GM15510 (cell line): ENCODE results near the gene PRELP.

Source experiments
- POLR2A ChIP-seq: IDR thresholded peaks from 3 replicates; pipeline ENCODE4 v1.6.1; 2011; ENCODE audit warnings: borderline replicate concordance; ENCODE audit not compliant: insufficient read length; ENCODE audit errors: extremely low read depth

The PRELP gene

DNA sequence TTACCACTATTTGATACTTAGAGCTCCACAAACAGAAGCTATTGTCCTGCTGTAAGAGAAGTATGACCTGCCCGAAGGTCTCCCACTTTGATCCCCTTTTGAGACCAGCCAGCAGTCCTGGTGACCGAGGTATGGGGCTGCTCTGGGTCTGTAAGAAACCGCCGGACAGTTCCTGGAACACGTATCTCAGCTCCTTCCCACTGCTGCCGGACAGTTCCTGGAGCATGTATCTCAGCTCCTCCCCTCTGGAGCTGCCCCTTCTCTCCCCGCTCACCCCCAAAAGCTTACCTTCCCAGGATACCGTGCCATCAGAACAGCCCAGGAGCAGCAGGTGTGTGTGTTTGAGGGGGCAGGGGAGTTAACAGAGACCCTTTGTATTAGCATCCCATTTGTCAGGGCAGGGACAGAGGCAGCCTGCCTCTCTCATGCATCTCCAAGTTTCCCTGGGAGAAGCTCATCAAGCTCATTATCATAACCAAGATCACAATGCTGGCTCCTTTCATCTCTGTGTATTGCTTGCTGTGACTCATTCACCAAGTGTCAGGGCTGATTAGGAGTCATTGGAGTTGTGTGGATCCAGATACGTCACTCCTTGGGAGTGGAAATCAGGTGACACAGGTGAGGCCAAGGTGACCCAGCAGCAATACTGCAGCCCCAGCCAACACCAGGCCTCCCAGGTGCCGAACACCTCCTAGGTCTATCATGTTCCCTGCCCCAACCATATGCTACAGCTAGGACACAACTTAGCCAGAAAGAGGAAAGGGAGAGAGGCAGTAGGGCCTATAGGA, 43.6 kb downstream of the PRELP start:
- no peak for TF ChIP-seq POLR2A

DNA sequence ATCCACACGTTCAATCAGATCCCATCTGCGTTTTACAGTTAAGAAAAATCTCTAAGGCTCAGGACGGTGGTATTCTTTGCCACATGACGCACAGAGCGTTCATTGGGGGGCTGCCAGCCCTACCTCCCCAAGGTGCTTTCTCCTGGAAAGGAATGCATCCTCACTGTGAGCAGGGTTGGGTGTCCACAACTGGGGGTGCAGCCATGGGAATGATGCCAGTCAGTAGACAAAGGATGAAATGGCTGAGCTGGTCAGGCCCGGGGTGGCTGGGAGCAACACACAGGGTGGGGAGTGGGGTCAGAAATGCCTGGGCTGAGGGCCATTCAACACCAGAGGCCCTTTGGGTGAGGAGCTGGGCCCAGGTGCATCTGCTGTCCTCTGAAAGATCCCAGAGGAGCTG, 44.3 kb downstream of the PRELP start:
- no peak for TF ChIP-seq POLR2A

DNA sequence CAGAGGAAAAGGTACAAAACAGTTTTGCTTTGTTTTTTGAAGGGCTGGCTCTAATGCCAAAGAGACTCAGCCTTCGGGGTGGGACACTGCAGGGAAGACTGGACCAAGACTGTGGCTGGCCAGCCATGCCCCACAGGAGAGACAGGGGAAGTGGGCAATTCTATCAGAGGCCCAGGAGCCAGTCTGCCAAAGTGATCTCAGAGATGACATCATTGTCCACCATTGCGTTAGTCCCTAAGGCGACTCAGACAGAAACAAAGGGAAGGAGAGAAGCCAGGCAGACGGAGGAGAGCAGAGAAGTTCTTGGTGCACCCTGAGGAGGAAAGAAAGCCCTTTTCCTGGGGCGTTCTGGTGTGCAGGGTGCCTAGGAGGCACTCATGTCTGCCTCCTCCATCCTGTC, 44.7 kb downstream of the PRELP start:
- no peak for TF ChIP-seq POLR2A

DNA sequence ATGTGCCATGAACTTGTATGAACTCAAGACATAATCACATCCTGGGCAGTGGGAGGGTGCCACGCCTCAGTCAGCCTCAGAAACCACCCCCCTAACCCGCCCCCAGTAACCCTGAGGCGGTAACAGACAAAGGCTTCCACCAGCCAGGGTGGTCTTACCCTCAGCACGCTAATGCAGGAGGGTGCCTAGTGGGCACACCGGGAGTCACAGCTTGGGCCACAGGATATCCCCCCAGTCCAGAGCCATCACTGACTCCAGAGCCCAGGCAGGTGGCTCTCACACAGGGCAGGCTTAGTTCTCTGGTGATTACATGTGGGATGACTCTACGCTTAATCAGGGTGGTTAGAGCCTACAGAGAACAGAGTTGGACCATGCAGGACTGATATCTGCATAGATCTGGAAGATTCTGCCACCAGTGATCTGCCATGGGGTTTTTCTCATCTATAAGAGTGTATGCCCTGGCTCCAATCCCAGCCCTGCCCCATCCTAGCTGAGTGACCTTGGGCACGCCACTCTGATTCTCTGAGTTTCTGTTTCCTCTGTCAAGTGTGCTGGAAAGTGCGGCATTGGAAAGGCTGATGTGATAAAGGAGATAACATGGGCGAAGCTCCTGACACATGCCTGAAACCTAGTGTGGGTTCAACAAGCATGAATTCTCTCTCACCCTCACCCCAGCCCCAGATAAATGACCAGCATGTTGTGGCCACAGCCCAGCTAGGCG, 45.6 kb downstream of the PRELP start:
- TF ChIP-seq POLR2A, result no peak

DNA sequence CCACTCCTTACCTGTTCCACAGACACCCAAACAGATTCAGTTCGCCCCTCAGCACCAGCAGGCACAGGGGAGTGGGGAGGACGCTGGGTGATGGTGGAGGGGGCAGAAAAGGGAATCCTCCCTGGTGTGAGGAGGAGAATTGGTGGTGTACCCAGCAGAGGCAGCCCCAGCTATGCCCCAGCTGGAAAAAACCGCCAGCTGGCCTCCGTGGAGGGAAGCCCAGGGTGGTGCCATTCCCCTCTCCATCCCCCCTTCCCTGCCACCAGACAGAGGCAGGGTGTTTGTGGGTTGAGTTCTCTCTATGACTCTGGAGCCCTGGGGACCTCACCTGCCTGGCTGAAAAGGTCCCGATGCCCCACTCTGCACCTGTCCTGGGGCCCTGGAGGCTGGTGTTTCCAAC, 46.2 kb downstream of the PRELP start:
- TF ChIP-seq POLR2A, result no peak

DNA sequence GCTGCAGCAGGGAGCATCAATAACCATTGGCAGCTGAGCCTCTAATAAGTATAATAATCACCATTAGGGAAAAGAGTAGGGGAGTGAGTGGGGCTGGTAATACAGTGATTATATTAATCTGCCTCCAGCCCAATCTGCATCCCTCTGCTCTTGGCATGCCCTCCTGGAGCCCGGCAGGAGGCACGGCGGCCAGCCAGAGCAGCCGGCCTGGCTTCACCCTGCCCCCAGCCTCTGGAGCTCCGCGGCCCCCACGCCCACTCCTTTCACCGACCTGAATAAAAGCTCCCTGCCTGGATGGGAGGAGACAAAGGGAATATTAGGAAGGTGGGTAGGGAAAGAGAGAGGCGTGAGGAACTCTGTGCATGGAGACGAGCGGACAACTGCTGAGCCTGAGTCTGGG, 46.6 kb downstream of the PRELP start:
- TF ChIP-seq POLR2A, result no peak

DNA sequence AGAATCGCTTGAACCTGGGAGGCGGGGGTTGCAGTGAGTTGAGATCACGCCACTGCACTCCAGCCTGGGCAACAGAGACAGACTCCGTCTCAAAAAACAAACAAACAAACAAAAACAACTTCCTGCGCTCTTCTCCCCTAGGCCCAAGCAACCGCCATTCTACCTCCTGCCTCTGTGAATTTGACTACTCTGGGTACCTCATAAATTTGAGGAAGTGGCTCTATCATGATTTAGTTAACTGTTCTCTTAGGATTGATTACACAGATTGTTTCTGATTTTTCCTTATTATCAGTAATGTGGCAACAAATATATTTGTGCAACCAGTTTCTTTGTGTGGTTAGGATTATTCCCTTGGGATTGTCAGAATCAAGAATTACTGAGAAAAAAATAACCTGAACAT, 48.1 kb downstream of the PRELP start:
- TF ChIP-seq POLR2A, result no peak

DNA sequence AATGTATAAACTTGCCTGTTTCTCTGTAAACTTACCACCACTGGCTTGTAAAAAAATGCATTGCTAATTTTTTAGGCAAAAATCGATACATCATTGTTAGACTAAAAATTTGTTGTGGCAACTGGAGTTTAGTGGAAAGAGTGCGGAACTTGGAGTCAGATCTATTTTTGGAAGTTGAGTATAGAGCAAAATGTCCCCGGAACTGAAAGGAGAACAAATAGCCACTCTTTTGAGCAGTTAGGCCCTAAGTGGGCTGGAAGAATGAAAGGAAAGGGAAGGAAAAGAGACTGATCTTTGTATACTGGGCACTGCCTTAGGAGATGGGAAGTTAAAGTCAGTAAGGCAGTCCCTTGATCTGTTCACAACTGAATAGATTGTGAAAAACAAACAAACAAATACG, 48.5 kb downstream of the PRELP start:
- TF ChIP-seq POLR2A, result no peak

DNA sequence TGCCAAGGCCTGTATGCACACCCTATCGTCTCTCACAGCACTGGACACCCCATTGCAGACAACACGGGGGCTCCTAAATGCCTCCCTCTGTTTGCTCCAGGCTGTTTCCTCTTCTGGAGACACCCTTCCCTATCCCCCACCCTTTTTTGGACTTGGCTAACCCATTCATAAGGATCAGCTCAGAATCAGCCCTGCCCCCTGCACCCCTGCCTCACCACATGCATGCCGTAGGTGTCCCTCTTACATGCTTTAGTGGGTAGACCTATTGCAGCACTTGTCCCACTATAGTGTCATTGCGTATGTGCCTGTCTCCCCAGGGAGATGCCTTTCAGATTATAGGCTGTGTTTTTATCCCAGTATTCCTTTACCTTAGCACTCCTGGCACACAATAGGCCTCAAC, 49.2 kb downstream of the PRELP start:
- no peak for TF ChIP-seq POLR2A

DNA sequence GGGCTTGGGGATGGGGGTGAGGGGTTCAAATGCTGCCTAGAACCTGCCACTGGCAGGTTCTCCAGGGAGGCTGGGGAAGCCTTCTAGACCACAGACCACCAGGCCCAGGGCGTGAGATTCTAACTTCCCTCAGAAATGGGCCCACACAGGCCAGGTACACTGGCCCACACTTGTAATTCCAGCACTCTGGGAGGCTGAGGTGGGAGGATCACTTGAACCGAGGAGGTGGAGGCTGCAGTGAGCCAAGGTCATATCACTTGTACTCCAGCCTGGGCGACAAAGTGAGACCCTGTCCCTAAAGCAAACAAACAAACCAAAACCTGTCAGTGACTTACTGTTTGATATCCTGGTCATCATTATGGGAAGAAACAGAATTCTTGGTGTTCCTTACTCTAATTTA, 50.1 kb downstream of the PRELP start:
- TF ChIP-seq POLR2A, result no peak

DNA sequence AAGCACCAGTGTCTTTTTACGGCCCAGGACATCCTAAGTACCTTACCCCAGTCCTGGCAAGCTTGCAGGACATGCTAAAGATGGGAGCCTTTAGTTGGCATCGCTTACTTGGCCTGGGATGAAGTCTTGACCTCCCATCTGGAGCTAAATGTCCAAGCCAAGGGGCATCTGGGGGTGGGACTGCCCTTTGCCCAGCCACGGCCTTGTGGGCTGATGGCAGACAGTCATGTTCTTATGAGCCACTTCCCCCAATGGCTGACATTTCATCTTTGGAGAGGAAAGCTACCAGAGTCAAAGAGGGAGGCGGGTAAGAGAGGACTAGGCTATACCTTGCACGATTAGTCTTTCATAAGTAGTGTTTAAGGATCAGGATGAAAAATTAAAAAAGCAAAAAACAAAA, 50.5 kb downstream of the PRELP start:
- TF ChIP-seq POLR2A, result no peak

DNA sequence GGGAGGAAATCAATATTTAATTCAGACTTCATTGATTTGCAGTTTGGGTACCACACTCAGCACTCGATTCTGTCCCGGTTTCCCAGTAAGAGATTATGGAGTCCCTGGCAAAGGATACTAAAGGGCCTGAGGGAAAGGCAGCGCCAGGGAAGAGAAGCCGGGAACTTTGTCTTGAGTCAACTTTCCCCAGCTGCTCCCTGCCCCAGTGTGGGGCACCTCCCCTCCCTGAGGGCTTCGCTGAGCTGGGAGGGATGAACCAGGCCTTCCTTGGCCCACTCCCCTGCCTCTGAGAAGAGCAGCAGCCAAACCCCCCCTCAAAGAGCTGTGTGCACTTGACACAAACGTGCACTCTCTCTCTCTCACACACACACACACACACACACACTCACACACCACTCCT, 51.0 kb downstream of the PRELP start:
- TF ChIP-seq POLR2A, result no peak

DNA sequence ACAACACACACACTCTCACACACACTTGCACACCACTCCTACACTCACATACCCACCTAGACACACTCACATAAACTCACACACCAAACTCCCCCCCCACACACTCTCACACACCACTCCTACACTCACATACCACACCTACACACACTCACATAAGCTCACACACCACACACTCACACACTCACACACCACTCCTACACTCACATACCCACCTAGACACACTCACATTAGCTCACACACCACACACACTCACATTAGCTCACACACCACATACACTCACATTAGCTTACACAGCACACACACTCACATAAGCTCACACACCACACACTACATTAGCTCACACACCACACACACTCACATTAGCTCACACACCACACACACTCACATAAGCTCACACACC, 51.4 kb downstream of the PRELP start:
- no peak for TF ChIP-seq POLR2A

DNA sequence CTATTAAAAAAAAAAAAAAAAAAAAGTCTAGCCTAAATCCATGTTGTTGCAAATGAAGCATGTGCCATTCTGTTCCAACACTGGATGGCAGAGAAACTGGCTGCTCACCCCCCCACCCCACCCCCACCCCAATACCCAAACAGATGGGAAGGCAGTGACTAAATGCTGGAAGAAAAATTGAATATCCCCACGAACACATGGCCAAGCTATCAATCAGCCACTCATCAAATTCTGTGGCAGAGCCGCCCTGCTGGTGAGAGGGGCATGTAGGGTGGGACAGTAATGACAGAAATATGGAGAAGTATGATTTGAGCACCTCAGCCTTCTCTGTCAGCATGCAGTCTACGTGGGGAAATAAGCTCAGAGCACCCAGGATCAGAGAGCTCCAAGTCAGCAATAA, 52.5 kb downstream of the PRELP start:
- no peak for TF ChIP-seq POLR2A

DNA sequence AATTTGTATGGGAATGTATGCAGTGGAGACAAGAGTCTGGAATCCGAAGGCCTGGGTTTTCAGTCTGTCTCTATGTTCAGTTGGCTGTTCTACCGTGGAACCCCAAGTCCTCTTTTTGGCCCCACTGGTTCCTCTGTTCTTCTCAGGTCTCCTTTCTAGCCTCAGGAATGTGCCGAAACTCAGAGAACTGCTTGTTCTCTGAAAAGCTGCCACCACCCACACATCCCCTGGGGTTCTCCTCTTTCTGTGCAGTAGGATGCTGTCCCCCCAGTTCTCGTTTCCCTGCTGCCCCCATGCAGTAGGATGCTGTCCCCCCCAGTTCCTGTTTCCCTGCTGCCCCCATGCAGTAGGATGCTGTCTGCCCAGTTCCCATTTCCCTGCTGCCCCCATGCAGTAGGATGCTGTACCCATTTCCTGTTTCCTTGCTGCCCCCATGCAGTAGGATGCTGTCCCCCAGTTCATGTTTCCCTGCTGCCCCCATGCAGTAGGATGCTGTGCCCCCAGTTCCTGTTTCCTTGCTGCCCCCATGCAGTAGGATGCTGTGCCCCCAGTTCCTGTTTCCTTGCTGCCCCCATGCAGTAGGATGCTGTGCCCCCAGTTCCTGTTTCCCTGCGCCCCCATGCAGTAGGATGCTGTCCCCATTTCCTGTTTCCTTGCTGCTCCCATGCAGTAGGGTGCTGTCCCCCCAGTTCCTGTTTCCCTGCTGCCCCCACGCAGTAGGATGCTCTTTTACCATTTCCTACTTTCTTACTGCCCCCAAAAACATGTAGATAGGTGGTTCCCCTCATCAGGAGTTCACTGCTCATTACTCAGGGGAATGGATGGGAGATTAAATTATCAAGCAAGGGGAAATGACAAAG, 53.6 kb downstream of the PRELP start:
- TF ChIP-seq POLR2A, result no peak
